GM18511 (cell line): Measurements from ENCODE around the gene IL1RL2.

Experiments
- ATAC-seq: cut with Tn5 transposase; IDR thresholded peaks from one replicate; pipeline ENCODE4 v1.9.1; 2021; ENCODE audit warnings: mild to moderate bottlenecking, moderate library complexity; ENCODE audit not compliant: unreplicated experiment

Gene IL1RL2

GRCh38 chr2:102262216-102263129, 75.7 kb downstream of the IL1RL2 start:
- ATAC-seq = no peak

DNA sequence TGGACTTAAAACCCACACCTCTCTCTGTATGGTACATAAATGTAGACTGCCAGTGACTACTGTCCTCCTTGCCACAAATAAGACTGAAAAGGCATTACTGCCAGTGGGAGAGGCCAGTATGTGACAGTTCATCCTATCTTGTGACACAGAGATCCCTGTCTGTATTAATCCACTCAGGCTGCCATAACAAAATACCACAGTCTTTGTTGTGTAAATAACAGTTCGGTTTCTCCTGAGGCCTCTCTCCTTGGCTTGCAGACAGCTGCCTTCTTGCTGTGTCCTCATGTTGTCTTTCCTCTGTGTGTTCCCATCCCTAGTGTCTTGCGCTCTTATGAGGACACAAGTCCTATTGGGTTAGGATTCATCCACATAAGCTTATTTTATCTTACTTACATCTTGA, 78.1 kb downstream of the IL1RL2 start:
- ATAC-seq = no peak

DNA sequence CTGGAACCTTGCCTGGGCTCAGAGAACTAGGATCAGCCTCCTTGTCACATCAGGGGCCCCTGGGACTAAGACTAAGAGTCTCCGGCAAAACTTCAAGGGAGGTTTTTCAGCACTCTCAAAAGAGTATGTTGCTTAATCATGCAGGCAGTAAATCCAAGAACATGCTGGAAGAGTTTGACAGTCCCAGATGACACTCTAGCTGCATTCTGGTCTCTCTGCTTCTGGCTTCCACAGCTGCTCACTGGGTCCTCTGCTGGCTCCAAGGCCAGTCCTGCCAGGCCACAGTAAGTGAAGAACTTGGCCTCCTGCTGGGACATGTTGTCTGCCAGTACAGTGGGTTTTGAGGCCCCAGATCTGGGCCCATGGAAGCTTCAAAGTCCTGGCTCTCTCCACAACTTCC, 79.4 kb downstream of the IL1RL2 start:
- no peak for ATAC-seq

GRCh38 chr2:102267774-102268173, 81.0 kb downstream of the IL1RL2 start:
- ATAC-seq = no peak

GRCh38 chr2:102268510-102269199, 81.8 kb downstream of the IL1RL2 start:
- ATAC-seq = no peak

DNA sequence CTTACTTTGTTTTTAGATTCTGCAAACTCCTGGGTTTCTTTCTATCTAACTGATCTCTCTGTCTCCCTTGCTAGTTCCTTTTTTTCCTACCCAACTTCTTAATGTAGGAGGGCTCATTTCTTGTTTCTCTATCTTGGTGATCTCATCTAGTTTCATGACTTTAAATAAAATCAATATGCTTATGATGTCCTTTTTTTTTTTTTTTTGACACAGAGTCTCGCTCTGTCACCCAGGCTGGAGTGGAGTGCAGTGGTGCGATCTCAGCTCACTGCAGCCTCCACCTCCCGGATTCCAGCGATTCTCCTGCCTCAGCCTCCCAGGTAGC, 82.3 kb downstream of the IL1RL2 start:
- ATAC-seq = no peak

DNA sequence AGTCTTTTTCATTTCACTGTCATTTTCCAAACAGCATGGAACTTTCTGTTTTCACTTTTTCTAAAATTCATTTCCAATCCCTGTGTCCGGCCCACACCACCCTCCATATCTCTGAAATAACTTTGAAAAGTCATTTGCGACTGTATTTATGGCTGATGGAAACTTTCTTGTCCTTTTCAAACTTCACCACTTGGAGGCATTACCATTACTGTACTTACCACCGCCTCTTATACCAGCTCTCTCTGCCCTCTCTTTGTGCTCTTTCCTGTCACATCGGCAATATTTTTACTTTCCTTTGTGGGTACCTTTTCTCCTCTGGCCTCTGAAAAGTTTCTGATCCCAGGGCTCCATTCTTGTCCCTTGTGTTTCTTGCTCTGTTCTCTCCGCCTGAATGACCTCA, 85.0 kb downstream of the IL1RL2 start:
- ATAC-seq = no peak

GRCh38 chr2:102273619-102274211, 86.9 kb downstream of the IL1RL2 start:
- ATAC-seq = no peak

DNA sequence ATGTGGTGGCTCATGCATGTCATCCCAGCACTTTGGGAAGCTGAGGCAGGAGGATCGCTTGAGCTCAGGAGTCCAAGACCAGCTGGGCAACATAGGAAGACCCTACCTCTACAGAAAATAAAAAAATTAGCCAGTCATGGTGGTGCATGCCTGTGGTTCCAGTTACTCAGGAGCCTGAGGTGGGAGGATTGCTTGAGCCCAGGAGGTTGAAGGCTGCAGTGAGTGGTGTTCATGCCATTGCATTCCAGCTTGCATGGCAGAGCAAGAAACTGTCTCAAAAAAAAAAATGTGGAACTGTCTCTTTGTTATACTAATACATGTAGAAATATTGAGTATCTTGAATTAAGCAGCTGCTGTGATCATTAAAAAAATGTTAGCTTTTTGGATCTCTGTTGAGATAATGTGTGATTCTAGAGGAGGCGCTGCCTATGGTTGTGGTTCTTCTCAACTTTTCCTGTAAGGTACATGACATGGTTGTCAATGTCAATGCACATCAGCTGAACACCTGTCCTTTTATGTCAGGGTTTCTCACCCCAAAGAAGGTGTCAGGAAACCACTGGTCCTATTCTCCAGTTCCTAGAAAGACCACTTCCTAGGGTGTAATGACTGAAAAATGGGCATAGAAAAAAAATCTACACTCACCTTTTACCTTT, 89.9 kb downstream of the IL1RL2 start:
- ATAC-seq = no peak

GRCh38 chr2:102277202-102277700, 90.4 kb downstream of the IL1RL2 start:
- no peak for ATAC-seq

DNA sequence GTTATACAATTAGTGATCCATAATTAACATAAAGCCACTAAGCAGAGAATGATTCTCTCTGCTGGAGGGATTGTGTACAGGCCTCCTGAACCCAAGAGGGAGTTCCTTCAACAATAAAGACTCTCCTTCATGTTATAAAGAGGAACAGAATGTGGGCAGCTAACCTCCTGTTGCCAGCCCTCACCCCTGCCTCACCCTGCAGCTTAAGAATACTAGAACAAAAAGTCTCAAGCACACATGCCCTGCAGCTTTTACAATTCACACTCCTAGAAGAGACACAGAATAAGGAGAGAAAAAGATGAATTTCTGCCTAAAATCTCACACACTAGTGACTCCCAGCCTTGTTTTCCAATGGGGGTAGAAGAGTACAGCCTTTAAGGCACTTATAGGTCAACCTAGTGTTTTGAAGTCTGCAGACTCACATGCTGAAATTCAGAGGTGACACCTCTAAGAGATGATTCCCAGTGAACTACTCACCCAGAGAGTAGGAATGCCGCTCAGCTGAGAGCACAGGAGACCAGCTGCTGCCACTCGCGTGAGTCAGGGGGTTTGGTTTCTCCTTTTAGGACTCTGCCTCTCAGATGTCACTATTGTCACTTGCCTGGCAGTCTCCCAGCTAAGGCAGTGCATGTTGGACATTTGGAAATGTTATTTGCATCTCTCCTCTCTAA, 92.0 kb downstream of the IL1RL2 start:
- no peak for ATAC-seq

- ATAC-seq = no peak
These were observed 92.5 kb downstream of the IL1RL2 start for GRCh38 chr2:102279391-102279735.

- no peak for ATAC-seq
These were observed 95.9 kb downstream of the IL1RL2 start for GRCh38 chr2:102282678-102283091.

DNA sequence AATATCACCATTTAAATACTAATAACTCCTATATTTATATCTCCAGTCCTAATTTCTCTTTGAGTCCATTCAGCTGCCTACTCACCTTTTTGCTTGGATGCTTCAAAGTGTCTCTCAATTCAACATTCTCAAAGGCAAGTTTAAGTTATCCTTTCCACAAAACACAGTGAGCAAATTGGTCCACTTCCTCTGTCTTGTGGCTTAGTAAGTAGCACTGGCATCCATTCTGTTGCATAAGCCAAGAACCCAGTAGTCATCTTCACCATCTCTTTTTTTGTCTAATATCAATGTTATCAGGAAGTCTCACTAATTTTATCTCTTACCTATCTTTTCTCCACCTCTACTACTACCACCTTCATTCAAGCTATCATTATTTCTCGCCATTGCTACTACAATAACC, 97.2 kb downstream of the IL1RL2 start:
- ATAC-seq = no peak

DNA sequence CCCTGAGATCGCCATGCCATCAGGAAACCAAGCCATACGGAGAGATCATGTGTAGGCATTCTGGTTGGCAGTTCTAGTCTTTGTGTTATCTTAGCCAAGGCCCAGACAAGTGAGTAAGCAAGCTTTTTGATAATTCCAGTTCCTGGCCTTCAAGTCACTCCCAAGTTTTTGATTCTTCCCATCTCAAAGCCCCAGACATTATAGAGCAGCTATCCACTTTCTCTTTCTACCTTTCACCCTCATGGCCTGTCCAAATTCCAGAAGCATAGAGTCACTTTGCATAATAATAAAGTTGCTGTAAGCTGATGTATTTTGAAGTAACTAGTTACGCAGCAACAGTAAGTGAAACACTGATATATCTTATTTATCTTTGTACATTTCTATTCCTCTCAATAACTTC, 97.8 kb downstream of the IL1RL2 start:
- ATAC-seq = no peak

DNA sequence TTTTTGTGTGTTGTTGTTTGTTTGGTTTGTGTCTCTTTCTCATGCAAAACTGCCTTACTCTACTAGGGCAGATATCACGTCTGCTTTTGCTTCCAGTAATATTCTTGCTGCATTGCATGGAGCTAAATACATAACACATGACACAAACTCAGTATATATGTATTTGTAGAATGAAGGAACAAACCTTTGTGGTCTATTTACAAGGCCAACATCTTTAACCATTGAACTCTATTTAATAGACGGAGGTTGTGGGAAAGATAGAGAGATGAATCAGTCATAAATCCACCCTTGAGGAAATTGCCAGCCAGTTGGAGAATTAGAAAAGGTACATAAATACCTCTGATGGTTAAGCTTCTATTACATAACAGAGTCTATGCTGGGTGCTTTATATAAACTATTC, 98.5 kb downstream of the IL1RL2 start:
- no peak for ATAC-seq

DNA sequence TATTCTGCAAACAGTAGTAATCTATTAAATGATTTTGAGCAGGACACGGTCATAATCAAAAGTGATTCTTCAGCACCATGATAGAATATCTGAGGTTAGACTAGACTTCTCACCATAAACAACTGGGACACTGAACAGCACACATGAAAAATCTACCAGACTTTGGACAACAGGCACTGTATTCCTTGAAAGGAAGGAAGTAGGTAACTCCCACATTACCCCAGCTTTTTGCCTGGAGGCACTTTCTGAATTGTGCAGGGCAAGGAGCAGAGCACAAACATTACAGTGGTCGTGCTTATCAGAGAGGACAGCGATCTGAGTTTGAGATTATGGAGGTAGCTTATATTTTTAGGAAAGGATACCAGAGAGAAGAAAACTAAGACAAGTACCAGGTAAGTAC, 99.2 kb downstream of the IL1RL2 start:
- no peak for ATAC-seq

GRCh38 chr2:102289129-102289528, 102.3 kb downstream of the IL1RL2 start:
- ATAC-seq = no peak
